ENCODE results near the gene SLC5A4.
"Not testable (repeated sequence)": the region's sequence is repeated elsewhere in the genome, so short reads cannot be mapped to it uniquely, and the experiment has no call there.

DNA sequence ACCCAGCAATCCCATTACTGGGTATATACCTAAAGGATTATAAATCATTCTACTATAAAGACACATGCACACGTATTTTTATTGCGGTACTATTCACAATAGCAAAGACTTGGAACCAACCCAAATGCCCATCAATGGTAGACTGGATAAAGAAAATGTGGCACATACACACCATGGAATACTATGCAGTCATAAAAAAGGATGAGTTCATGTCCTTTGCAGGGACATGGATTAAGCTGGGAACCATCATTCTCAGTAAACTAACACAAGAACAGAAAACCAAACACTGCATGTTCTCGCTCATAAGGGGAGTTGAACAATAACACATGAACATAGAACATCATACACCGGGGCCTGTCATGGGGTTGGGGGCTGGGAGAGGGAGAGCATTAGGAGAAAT, 8.5 kb upstream of the SLC5A4 start:
- TF ChIP-seq, protein P1, sequence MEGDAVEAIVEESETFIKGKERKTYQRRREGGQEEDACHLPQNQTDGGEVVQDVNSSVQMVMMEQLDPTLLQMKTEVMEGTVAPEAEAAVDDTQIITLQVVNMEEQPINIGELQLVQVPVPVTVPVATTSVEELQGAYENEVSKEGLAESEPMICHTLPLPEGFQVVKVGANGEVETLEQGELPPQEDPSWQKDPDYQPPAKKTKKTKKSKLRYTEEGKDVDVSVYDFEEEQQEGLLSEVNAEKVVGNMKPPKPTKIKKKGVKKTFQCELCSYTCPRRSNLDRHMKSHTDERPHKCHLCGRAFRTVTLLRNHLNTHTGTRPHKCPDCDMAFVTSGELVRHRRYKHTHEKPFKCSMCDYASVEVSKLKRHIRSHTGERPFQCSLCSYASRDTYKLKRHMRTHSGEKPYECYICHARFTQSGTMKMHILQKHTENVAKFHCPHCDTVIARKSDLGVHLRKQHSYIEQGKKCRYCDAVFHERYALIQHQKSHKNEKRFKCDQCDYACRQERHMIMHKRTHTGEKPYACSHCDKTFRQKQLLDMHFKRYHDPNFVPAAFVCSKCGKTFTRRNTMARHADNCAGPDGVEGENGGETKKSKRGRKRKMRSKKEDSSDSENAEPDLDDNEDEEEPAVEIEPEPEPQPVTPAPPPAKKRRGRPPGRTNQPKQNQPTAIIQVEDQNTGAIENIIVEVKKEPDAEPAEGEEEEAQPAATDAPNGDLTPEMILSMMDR (IDR thresholded peaks at IDR 0.05): not testable (repeated sequence)
- not testable (repeated sequence) for TF ChIP-seq POLR2A, POLR2AphosphoS5, EP300 (IDR thresholded peaks at IDR 0.05)
